ENCODE data around the gene CASK. TPM values are rescaled to one million over a fixed set of nuclear protein-coding genes. Genes with fewer than 3 reads are reported as not detected.

Gene CASK
- total and polyA plus RNA-seq, 2 of the 13 experiments (the other 11 are each of a cell fraction or from before 2014, with no cell fraction given), result 14.5 to 16.0 TPM

GRCh38 chrX:41722816-41723618, 200.3 kb downstream of the CASK start (continued):
- TF ChIP-seq, protein P1, sequence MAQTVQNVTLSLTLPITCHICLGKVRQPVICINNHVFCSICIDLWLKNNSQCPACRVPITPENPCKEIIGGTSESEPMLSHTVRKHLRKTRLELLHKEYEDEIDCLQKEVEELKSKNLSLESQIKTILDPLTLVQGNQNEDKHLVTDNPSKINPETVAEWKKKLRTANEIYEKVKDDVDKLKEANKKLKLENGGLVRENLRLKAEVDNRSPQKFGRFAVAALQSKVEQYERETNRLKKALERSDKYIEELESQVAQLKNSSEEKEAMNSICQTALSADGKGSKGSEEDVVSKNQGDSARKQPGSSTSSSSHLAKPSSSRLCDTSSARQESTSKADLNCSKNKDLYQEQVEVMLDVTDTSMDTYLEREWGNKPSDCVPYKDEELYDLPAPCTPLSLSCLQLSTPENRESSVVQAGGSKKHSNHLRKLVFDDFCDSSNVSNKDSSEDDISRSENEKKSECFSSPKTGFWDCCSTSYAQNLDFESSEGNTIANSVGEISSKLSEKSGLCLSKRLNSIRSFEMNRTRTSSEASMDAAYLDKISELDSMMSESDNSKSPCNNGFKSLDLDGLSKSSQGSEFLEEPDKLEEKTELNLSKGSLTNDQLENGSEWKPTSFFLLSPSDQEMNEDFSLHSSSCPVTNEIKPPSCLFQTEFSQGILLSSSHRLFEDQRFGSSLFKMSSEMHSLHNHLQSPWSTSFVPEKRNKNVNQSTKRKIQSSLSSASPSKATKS (CRISPR knock-in tag; IDR thresholded peaks at IDR 0.05), result no peak

- CTCF ChIA-PET (ENCODE audit: low intra/inter-chr PET ratio, low total read pairs), result no interaction called here
- BruUV-seq (replicated peaks), result no TSS peak
- Histone ChIP-seq H3K36me3 (replicated peaks in 1 of 2; ENCODE audit: control insufficient read depth in 1 of 2, insufficient read depth in 2 of 2, low read length in 2 of 2) (no peaks in the 10 kb centered on the region), H3K79me2 (ENCODE audit: insufficient read depth, low read length) (no peaks in the 10 kb centered on the region), H3K4me2 (ENCODE audit: low read depth, low read length) (no peak overlapping the region), H3K4me3 (replicated peaks in 1 of 3; ENCODE audit: insufficient read depth in 1 of 3, low read depth in 2 of 3, low read length in 3 of 3) (no peak overlapping the region), H3K9me3 (ENCODE audit: low read length) (no peaks in the 10 kb centered on the region), H4K20me1 (ENCODE audit: insufficient read depth, low read length) (no peaks in the 10 kb centered on the region), H2AFZ (ENCODE audit: low read length) (no peak overlapping the region), H3K27me3 (ENCODE audit: control insufficient read depth in 1 of 2, insufficient read depth in 2 of 2, low read length in 2 of 2) (no peaks in the 10 kb centered on the region), H3K9ac (ENCODE audit: insufficient read depth, low read depth, low read length) (no peak overlapping the region), H3K4me1 (ENCODE audit: insufficient read depth, low read length) (no peaks in the 10 kb centered on the region), H3K27ac (ENCODE audit: extremely low read length, insufficient read depth, low read length) (no peak overlapping the region)
- in situ Hi-C loops (cut with HindIII; ENCODE audit: extremely low pct_ligation_motif_present, low pct_unique_long_range_greater_than_20kb) (no loop called here), intact Hi-C loops (cut with micrococcal nuclease; ENCODE audit: unreplicated experiment) (no loop called here)
- POLR2A ChIA-PET, result no interaction called here
- TF ChIP-seq IKZF4 (CRISPR knock-in tag; IDR thresholded peaks at IDR 0.05; ENCODE audit: borderline replicate concordance, low read depth, not compliant biosample characterization), result no peak
- WGBS (ENCODE audit: low lambda C conversion rate), result 97% methylated on average over 2 of the region's 3 CpGs
- no peak for DNase-seq (ENCODE audit: low spot score)
- FAIRE-seq, result no peak
- no peak for ATAC-seq
These were observed 201.1 kb downstream of the CASK start for GRCh38 chrX:41722214-41722613.

GRCh38 chrX:41721590-41721989, 201.8 kb downstream of the CASK start:
- WGBS (ENCODE audit: low lambda C conversion rate), result 89% methylated on average over 1 of the region's 1 CpG
- DNase-seq (ENCODE audit: low spot score) (no peak), ATAC-seq (no peak), FAIRE-seq (no peak)
- BruUV-seq (replicated peaks), result no TSS peak
- no peaks in the 10 kb centered on the region for H3K4me1 ChIP-seq (ENCODE audit: insufficient read depth, low read length)
- H2AFZ ChIP-seq (ENCODE audit: low read length), result no peak overlapping the region
- intact Hi-C loops (cut with micrococcal nuclease; ENCODE audit: unreplicated experiment) (no loop called here), in situ Hi-C loops (cut with HindIII; ENCODE audit: extremely low pct_ligation_motif_present, low pct_unique_long_range_greater_than_20kb) (no loop called here)
- CTCF ChIA-PET (ENCODE audit: low intra/inter-chr PET ratio, low total read pairs), result no interaction called here
- H3K27me3 ChIP-seq (ENCODE audit: control insufficient read depth in 1 of 2, insufficient read depth in 2 of 2, low read length in 2 of 2), result no peaks in the 10 kb centered on the region
- H3K9ac ChIP-seq (ENCODE audit: insufficient read depth, low read depth, low read length), result no peak overlapping the region
- no peaks in the 10 kb centered on the region for H3K9me3 ChIP-seq (ENCODE audit: low read length)
- no peak overlapping the region for H3K4me2 ChIP-seq (ENCODE audit: low read depth, low read length)
- no peak overlapping the region for H3K27ac ChIP-seq (ENCODE audit: extremely low read length, insufficient read depth, low read length)
- no peak for TF ChIP-seq ARNTL (CRISPR knock-in tag; IDR thresholded peaks at IDR 0.05)
- TF ChIP-seq, protein P2, sequence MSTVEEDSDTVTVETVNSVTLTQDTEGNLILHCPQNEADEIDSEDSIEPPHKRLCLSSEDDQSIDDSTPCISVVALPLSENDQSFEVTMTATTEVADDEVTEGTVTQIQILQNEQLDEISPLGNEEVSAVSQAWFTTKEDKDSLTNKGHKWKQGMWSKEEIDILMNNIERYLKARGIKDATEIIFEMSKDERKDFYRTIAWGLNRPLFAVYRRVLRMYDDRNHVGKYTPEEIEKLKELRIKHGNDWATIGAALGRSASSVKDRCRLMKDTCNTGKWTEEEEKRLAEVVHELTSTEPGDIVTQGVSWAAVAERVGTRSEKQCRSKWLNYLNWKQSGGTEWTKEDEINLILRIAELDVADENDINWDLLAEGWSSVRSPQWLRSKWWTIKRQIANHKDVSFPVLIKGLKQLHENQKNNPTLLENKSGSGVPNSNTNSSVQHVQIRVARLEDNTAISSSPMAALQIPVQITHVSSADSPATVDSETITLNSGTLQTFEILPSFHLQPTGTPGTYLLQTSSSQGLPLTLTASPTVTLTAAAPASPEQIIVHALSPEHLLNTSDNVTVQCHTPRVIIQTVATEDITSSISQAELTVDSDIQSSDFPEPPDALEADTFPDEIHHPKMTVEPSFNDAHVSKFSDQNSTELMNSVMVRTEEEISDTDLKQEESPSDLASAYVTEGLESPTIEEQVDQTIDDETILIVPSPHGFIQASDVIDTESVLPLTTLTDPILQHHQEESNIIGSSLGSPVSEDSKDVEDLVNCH (CRISPR knock-in tag; IDR thresholded peaks at IDR 0.05), result no peak
- no peaks in the 10 kb centered on the region for H4K20me1 ChIP-seq (ENCODE audit: insufficient read depth, low read length)
- H3K36me3 ChIP-seq (replicated peaks in 1 of 2; ENCODE audit: control insufficient read depth in 1 of 2, insufficient read depth in 2 of 2, low read length in 2 of 2), result no peaks in the 10 kb centered on the region
- H3K79me2 ChIP-seq (ENCODE audit: insufficient read depth, low read length), result no peaks in the 10 kb centered on the region
- POLR2A ChIA-PET, result no interaction called here
- H3K4me3 ChIP-seq (replicated peaks in 1 of 3; ENCODE audit: insufficient read depth in 1 of 3, low read depth in 2 of 3, low read length in 3 of 3), result no peak overlapping the region

Data from HepG2 (cell line).